Stimulated activated CD8-positive, alpha-beta memory T cell treated with anti-CD3 and anti-CD28 coated beads, Interleukin-12 subunit alpha, Interleukin-12 subunit beta, amount 100 ng/mL, for 24 hours (primary cell): ENCODE results near the gene HGS.
A peak's percentile ranks its signal among the peaks of the same experiment; 100 is the strongest.

ENCODE experiments used
- DNase-seq: peaks from one replicate; pipeline ENCODE4 v3.0.0-alpha.2; 2020; ENCODE audit errors: extremely low read depth

The HGS gene

GRCh38 chr17:81684442-81684911 is 666 bp downstream of the HGS start:
- no peak for DNase-seq

- no peak for DNase-seq
These were observed 1.3 kb downstream of the HGS start for GRCh38 chr17:81685108-81685507.

GRCh38 chr17:81686614-81687013 is 2.8 kb downstream of the HGS start:
- no peak for DNase-seq

GRCh38 chr17:81687770-81688541 is 4.1 kb downstream of the HGS start:
- no peak for DNase-seq

GRCh38 chr17:81688616-81689015 is 4.8 kb downstream of the HGS start:
- DNase-seq = no peak

- no peak for DNase-seq
These were observed 6.3 kb downstream of the HGS start for GRCh38 chr17:81690066-81690465.

- no peak for DNase-seq
These were observed 6.7 kb downstream of the HGS start for GRCh38 chr17:81690549-81690948.

- DNase-seq = no peak
These were observed 7.4 kb downstream of the HGS start for GRCh38 chr17:81691196-81691595.

- DNase-seq = no peak
These were observed 7.8 kb downstream of the HGS start for GRCh38 chr17:81691608-81692007.

- DNase-seq = no peak
These were observed 9.8 kb downstream of the HGS start for GRCh38 chr17:81693509-81694210.

- no peak for DNase-seq
These were observed 11.0 kb downstream of the HGS start for GRCh38 chr17:81694810-81695209.

GRCh38 chr17:81695211-81695610 is 11.4 kb downstream of the HGS start:
- DNase-seq = no peak

- no peak for DNase-seq
These were observed 12.0 kb downstream of the HGS start for GRCh38 chr17:81695801-81696200.

- no peak for DNase-seq
These were observed 12.6 kb downstream of the HGS start for GRCh38 chr17:81696218-81696941.

GRCh38 chr17:81697261-81698044 is 13.6 kb downstream of the HGS start:
- DNase-seq = no peak

GRCh38 chr17:81700353-81701287 is 16.8 kb downstream of the HGS start:
- DNase-seq = no peak

GRCh38 chr17:81701288-81702071 is 17.7 kb downstream of the HGS start:
- no peak for DNase-seq

GRCh38 chr17:81702934-81703746 is 19.3 kb downstream of the HGS start, which contains the start of gene MRPL12:
Gene MRPL12 (plus strand): TSS chr17:81703367. CDS start chr17:81703502, 135 bp downstream.
- DNase-seq = peak; percentile 80
